Osteoblast (primary cell): ENCODE data around the gene IFNW1. TPM values are rescaled to one million over a fixed set of nuclear protein-coding genes. Genes with fewer than 3 reads are reported as not detected.
A peak's percentile ranks its signal among the peaks of the same experiment; 100 is the strongest.
"Not testable (repeated sequence)": the region's sequence is repeated elsewhere in the genome, so short reads cannot be mapped to it uniquely, and the experiment has no call there.

Source experiments
- DNase-seq: peaks from one replicate; pipeline ENCODE4 v3.0.0; 2011; ENCODE audit warnings: low spot score, mixed read lengths; ENCODE audit not compliant: insufficient read length; ENCODE audit errors: missing footprints
- H2AFZ ChIP-seq: 2 replicates; pipeline ENCODE4 v1.6.0; 2011; ENCODE audit warnings: mild to moderate bottlenecking, low read length
- H3K27ac ChIP-seq: 2 replicates; pipeline ENCODE4 v1.5.1; 2011; ENCODE audit warnings: mild to moderate bottlenecking, low read depth, low read length, moderate library complexity
- H3K27me3 ChIP-seq: 2 replicates; pipeline ENCODE4 v1.6.0; 2012; ENCODE audit warnings: mild to moderate bottlenecking, control low read depth, inconsistent platforms, low read length, moderate library complexity; ENCODE audit not compliant: insufficient read depth
- H3K36me3 ChIP-seq: 2 replicates; pipeline ENCODE4 v1.5.1; 2011; ENCODE audit warnings: mild to moderate bottlenecking, low read length, control low read depth, moderate library complexity; ENCODE audit not compliant: insufficient read depth
- H3K4me1 ChIP-seq: 2 replicates; pipeline ENCODE4 v1.5.1; 2011; ENCODE audit warnings: mild to moderate bottlenecking, low read length, control low read depth, moderate library complexity; ENCODE audit not compliant: insufficient read depth
- H3K4me2 ChIP-seq: 2 replicates; pipeline ENCODE4 v1.6.0; 2011; ENCODE audit warnings: mild to moderate bottlenecking, low read length; ENCODE audit not compliant: insufficient read depth
- H3K4me3 ChIP-seq: fragments of 200-600 bp; sonication (generic); 3 replicates; pipeline ENCODE4 v1.5.1; 2012; ENCODE audit warnings: mild to moderate bottlenecking, low read length, inconsistent platforms; ENCODE audit not compliant: insufficient read depth
- H3K79me2 ChIP-seq: 2 replicates; pipeline ENCODE4 v1.6.0; 2012; ENCODE audit warnings: mild to moderate bottlenecking, low read length, control low read depth, inconsistent platforms; ENCODE audit not compliant: insufficient read depth
- H3K9me3 ChIP-seq: 2 replicates; pipeline ENCODE4 v1.5.1; 2011; ENCODE audit warnings: low read depth, low read length, control low read depth
- H4K20me1 ChIP-seq: 2 replicates; pipeline ENCODE4 v1.6.0; 2012; ENCODE audit warnings: mild to moderate bottlenecking, low read length, control low read depth; ENCODE audit not compliant: insufficient read depth
- CTCF ChIP-seq: IDR thresholded peaks from 2 replicates; pipeline ENCODE4 v1.5.1; 2011; ENCODE audit warnings: mild to moderate bottlenecking, low read depth, low read length, moderate library complexity; ENCODE audit errors: extremely low read depth
- total RNA-seq: library from RNA; depleted of rRNA; stranded (reverse); fragments of >200 nt; gene quantifications from 2 replicates; pipeline ENCODE4 v1.2.3, GENCODE V29; 2012

Gene IFNW1
- not detected in 2 replicates for total RNA-seq

- H2AFZ ChIP-seq: no peak within 1 kb of the TSS
- H4K20me1 ChIP-seq: no peaks in the 10 kb centered on the region
- no peak within 1 kb of the TSS for H3K4me3 ChIP-seq
- no peaks in the 10 kb centered on the region for H3K9me3 ChIP-seq
- no peaks in the 10 kb centered on the region for H3K79me2 ChIP-seq
- DNase-seq: peak; percentile 6
- peak; percentile 26 for TF ChIP-seq CTCF
- H3K27ac ChIP-seq: no peak within 1 kb of the TSS
- H3K4me2 ChIP-seq: no peak within 1 kb of the TSS
- H3K27me3 ChIP-seq: peaks cover 3% of the 10 kb centered on the region
- H3K36me3 ChIP-seq: no peaks in the 10 kb centered on the region
- no peaks in the 10 kb centered on the region for H3K4me1 ChIP-seq
These were observed at the start of gene IFNW1 for GRCh38 chr9:21141427-21141882. TSS of gene IFNW1 (minus strand) at chr9:21141832. CDS start at chr9:21141570, 262 bp downstream.

GRCh38 chr9:21187487-21187886, 45.9 kb upstream of the IFNW1 start, which contains the start of gene IFNA4:
TSS of gene IFNA4 (minus strand) at chr9:21187587. CDS start at chr9:21187531, 56 bp downstream.
- not testable (repeated sequence) for H3K79me2 ChIP-seq, H3K27me3 ChIP-seq, H2AFZ ChIP-seq, H3K4me2 ChIP-seq, H4K20me1 ChIP-seq, H3K27ac ChIP-seq, H3K9me3 ChIP-seq, H3K4me1 ChIP-seq, DNase-seq, H3K36me3 ChIP-seq, H3K4me3 ChIP-seq

- not testable (repeated sequence) for H3K9me3 ChIP-seq, H3K79me2 ChIP-seq, H3K27ac ChIP-seq, H3K27me3 ChIP-seq, DNase-seq, H3K36me3 ChIP-seq, H4K20me1 ChIP-seq, H2AFZ ChIP-seq, H3K4me1 ChIP-seq, H3K4me2 ChIP-seq, H3K4me3 ChIP-seq
- peak; percentile 62 for TF ChIP-seq CTCF
These were observed 41.4 kb upstream of the IFNW1 start for GRCh38 chr9:21182810-21183736.

- no peaks in the 10 kb centered on the region for H3K9me3 ChIP-seq
- H3K4me1 ChIP-seq: no peaks in the 10 kb centered on the region
- H2AFZ ChIP-seq: no peak overlapping the region
- H3K27ac ChIP-seq: no peak overlapping the region
- no peaks in the 10 kb centered on the region for H3K79me2 ChIP-seq
- no peak overlapping the region for H3K4me2 ChIP-seq
- peaks cover 11% of the 10 kb centered on the region for H3K27me3 ChIP-seq
- no peak overlapping the region for H3K4me3 ChIP-seq
- H3K36me3 ChIP-seq: no peaks in the 10 kb centered on the region
- no peaks in the 10 kb centered on the region for H4K20me1 ChIP-seq
- no peak for DNase-seq
- no peak for TF ChIP-seq CTCF
These were observed 33.0 kb upstream of the IFNW1 start for GRCh38 chr9:21174671-21175070.
